Measurements from ENCODE around the gene ADAMTSL1.

DNA sequence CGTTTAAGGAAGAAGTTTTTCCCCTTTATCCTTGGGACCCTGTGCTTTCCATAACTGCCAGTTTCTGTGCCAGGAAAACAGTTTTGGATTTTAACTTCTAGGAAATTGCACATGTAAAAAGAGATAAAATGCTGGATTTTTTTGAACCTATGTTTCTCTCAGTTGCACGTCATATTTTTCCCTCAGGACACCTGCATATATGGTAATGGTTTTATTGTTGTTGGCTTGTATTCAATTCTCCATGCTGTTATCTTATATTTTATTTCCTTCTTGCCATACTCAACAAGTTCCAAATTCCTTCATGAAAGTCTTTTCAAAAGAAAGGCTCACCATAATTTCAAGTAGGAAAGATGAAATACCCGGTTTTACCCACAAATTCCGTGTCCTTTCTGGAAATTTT lies 7.9 kb upstream of the ADAMTSL1 start:
- TF ChIP-seq, protein P1, sequence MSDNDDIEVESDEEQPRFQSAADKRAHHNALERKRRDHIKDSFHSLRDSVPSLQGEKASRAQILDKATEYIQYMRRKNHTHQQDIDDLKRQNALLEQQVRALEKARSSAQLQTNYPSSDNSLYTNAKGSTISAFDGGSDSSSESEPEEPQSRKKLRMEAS (IDR thresholded peaks at IDR 0.05), result no peak
- TF ChIP-seq MAFK (IDR thresholded peaks at IDR 0.05; ENCODE audit: low read depth, low read length) (no peak), TEAD4 (IDR thresholded peaks at IDR 0.05; ENCODE audit: low read depth, low read length) (no peak), POLR2A (IDR thresholded peaks at IDR 0.05; ENCODE audit: control extremely low read depth in 1 of 2, low read depth in 2 of 2, low read length in 2 of 2) (no peak), JUND (IDR thresholded peaks at IDR 0.05; ENCODE audit: low read length) (no peak), YY1 (IDR thresholded peaks at IDR 0.05; ENCODE audit: low read depth, low read length) (no peak), ZNF274 (IDR thresholded peaks at IDR 0.05; ENCODE audit: borderline replicate concordance, extremely low read depth, low read length) (no peak)
- TF ChIP-seq, protein P2, sequence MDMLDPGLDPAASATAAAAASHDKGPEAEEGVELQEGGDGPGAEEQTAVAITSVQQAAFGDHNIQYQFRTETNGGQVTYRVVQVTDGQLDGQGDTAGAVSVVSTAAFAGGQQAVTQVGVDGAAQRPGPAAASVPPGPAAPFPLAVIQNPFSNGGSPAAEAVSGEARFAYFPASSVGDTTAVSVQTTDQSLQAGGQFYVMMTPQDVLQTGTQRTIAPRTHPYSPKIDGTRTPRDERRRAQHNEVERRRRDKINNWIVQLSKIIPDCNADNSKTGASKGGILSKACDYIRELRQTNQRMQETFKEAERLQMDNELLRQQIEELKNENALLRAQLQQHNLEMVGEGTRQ (IDR thresholded peaks at IDR 0.05; ENCODE audit: low read length), result no peak

Measured in H1 (cell line).